Measurements from ENCODE around the gene SEC61A1. TPM values are rescaled to one million over a fixed set of nuclear protein-coding genes. Genes with fewer than 3 reads are reported as not detected.
A peak's percentile ranks its signal among the peaks of the same experiment; 100 is the strongest.

The SEC61A1 gene
- total RNA-seq, 1 experiment from 2014 or later = 178 TPM

DNA sequence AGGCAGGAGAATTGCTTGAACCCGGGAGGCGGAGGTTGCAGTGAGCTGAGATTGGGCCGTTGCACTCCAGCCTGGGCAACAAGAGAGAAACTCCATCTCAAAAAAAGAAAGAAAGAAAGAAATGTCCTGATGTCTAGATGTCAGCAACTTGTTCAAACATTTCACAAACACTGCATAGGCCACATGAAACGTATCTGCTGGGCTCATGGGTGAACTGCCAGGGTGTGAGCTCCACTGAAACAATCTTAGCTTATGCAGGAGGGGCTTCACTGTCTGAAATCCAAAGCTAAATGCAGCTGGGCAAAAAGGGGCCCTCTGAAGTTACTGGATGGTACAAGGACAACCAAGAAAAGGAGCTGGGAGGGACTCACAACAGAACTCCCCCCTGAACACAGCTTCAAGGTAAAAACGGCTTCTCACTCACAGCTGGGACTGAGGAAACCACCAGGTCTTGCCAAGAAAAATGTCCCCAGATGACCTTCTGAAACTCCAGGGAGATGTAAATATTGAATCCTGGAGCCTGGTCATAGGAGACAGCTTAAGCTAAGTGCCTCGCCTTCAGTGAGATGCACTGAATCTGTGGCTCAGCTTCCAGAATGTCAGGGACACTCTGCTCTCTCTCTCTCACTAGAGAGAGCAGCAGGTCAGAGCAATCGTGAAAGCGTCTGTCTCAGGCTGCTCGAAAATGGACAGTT, 31.9 kb downstream of the SEC61A1 start:
- BruUV-seq (replicated peaks) = no TSS peak
- no peaks in the 10 kb centered on the region for H3K27me3 ChIP-seq (replicated peaks; ENCODE audit: control insufficient read depth, insufficient read depth, low read length)
- H3K4me1 ChIP-seq = peaks cover 5% of the 10 kb centered on the region; the same call in 1 of the 2 replicates
- no peaks in the 10 kb centered on the region for H3K9me3 ChIP-seq
- Mint-ChIP-seq H3K4me3 (ENCODE audit: unreplicated experiment) (no peak overlapping the region), H3K27ac (ENCODE audit: unreplicated experiment) (no peak overlapping the region), H3K4me1 (ENCODE audit: low read depth, unreplicated experiment) (peaks cover 6% of the 10 kb centered on the region), H3K9me3 (ENCODE audit: unreplicated experiment) (no peaks in the 10 kb centered on the region), H3K36me3 (ENCODE audit: insufficient read depth, unreplicated experiment) (peaks cover 21% of the 10 kb centered on the region), H3K27me3 (ENCODE audit: insufficient read depth, unreplicated experiment) (no peaks in the 10 kb centered on the region)
- TF ChIP-seq, protein P1, sequence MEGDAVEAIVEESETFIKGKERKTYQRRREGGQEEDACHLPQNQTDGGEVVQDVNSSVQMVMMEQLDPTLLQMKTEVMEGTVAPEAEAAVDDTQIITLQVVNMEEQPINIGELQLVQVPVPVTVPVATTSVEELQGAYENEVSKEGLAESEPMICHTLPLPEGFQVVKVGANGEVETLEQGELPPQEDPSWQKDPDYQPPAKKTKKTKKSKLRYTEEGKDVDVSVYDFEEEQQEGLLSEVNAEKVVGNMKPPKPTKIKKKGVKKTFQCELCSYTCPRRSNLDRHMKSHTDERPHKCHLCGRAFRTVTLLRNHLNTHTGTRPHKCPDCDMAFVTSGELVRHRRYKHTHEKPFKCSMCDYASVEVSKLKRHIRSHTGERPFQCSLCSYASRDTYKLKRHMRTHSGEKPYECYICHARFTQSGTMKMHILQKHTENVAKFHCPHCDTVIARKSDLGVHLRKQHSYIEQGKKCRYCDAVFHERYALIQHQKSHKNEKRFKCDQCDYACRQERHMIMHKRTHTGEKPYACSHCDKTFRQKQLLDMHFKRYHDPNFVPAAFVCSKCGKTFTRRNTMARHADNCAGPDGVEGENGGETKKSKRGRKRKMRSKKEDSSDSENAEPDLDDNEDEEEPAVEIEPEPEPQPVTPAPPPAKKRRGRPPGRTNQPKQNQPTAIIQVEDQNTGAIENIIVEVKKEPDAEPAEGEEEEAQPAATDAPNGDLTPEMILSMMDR (IDR thresholded peaks at IDR 0.05; ENCODE audit: insufficient read depth in 1 of 2, low read depth in 1 of 2, low read length in 1 of 2, severe bottlenecking in 1 of 2, unreplicated experiment in 1 of 2) = no peak
- no peaks in the 10 kb centered on the region for H3K36me3 ChIP-seq (ENCODE audit: control insufficient read depth, insufficient read depth, low read length)
- intact Hi-C loops (cut with micrococcal nuclease; ENCODE audit: unreplicated experiment) = loop anchor here (2.0 kb wide), 1 partner anchor 15 kb away; no protein-coding TSS in a partner anchor
- POLR2A ChIA-PET = no interaction called here
- no peak overlapping the region for H3K4me3 ChIP-seq (ENCODE audit: low read depth, low read length)
- CTCF ChIA-PET = interaction anchor here (0.8 kb wide), 1 partner anchor 11 kb away, joined by 4 read pairs; no protein-coding TSS in a partner anchor
- DNase-seq = no peak

DNA sequence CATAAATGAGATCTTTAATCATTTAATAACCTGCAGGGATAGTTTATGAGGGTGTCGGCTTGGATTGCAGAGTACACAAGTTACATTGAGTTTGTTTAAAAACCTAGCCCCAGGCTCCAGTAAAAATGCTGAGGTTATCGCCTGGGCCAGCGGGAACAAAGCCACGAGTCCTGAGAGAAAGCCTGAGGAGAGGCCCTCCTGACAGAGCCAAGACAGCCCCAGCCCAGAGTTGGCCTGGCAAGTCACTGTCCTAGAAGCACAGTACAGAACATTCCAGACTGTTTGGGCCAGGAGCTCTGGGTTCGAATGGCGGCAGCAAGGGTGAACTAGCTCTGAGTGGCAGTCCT, 32.4 kb downstream of the SEC61A1 start:
- H3K4me3 ChIP-seq (ENCODE audit: low read depth, low read length) = no peak overlapping the region
- DNase-seq = peak in 1 of 2 experiments; percentile 29
- intact Hi-C loops (cut with micrococcal nuclease; ENCODE audit: unreplicated experiment) = loop anchor here (2.0 kb wide), 1 partner anchor 14 kb away; no protein-coding TSS in a partner anchor
- TF ChIP-seq, protein P1 (IDR thresholded peaks at IDR 0.05; ENCODE audit: insufficient read depth in 1 of 2, low read depth in 1 of 2, low read length in 1 of 2, severe bottlenecking in 1 of 2, unreplicated experiment in 1 of 2) = no peak
- H3K36me3 ChIP-seq (ENCODE audit: control insufficient read depth, insufficient read depth, low read length) = no peaks in the 10 kb centered on the region
- H3K4me1 Mint-ChIP-seq (ENCODE audit: low read depth, unreplicated experiment) = peaks cover 6% of the 10 kb centered on the region
- H3K9me3 Mint-ChIP-seq (ENCODE audit: unreplicated experiment) = no peaks in the 10 kb centered on the region
- peaks cover 21% of the 10 kb centered on the region for H3K36me3 Mint-ChIP-seq (ENCODE audit: insufficient read depth, unreplicated experiment)
- H3K4me3 Mint-ChIP-seq (ENCODE audit: unreplicated experiment) = no peak overlapping the region
- peaks cover 5% of the 10 kb centered on the region; the same call in 1 of the 2 replicates for H3K4me1 ChIP-seq
- ChIA-PET POLR2A (no interaction called here), CTCF (interaction anchor here (0.8 kb wide), 1 partner anchor 11 kb away, joined by 4 read pairs; no protein-coding TSS in a partner anchor)
- H3K27me3 ChIP-seq (replicated peaks; ENCODE audit: control insufficient read depth, insufficient read depth, low read length) = no peaks in the 10 kb centered on the region
- no peak overlapping the region for H3K27ac Mint-ChIP-seq (ENCODE audit: unreplicated experiment)
- H3K27me3 Mint-ChIP-seq (ENCODE audit: insufficient read depth, unreplicated experiment) = no peaks in the 10 kb centered on the region
- BruUV-seq (replicated peaks) = no TSS peak
- no peaks in the 10 kb centered on the region for H3K9me3 ChIP-seq

DNA sequence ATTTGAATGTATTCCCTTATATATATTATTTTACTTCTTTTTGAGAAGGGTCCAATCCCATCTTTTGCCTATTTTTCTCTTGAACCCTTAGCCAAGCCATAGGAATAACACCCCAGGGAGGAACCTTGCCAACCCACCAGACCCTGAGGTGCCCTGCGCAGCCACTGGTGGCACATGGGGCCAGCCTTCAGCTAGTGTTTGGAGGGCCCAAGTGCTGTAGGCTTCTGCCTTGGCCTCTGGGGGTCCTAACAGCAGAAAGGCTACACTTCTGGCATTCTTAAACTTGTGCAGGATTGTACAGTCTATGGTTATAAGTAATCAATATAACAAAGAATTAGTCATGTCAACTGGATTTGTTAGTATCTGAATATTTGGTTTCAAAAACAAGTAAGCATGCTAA, 36.9 kb downstream of the SEC61A1 start:
- H3K27me3 Mint-ChIP-seq (ENCODE audit: insufficient read depth, unreplicated experiment) = no peaks in the 10 kb centered on the region
- no TSS peak for BruUV-seq (replicated peaks)
- no peaks in the 10 kb centered on the region for H3K9me3 Mint-ChIP-seq (ENCODE audit: unreplicated experiment)
- TF ChIP-seq, protein P1 (IDR thresholded peaks at IDR 0.05; ENCODE audit: insufficient read depth in 1 of 2, low read depth in 1 of 2, low read length in 1 of 2, severe bottlenecking in 1 of 2, unreplicated experiment in 1 of 2) = no peak
- peaks cover 21% of the 10 kb centered on the region for H3K36me3 Mint-ChIP-seq (ENCODE audit: insufficient read depth, unreplicated experiment)
- H3K36me3 ChIP-seq (ENCODE audit: control insufficient read depth, insufficient read depth, low read length) = no peaks in the 10 kb centered on the region
- H3K4me1 Mint-ChIP-seq (ENCODE audit: low read depth, unreplicated experiment) = no peaks in the 10 kb centered on the region
- H3K27ac Mint-ChIP-seq (ENCODE audit: unreplicated experiment) = no peak overlapping the region
- H3K4me1 ChIP-seq = no peaks in the 10 kb centered on the region
- ChIA-PET POLR2A (no interaction called here), CTCF (interaction anchor here (0.6 kb wide), 1 partner anchor 82 kb away, joined by 3 read pairs; no protein-coding TSS in a partner anchor)
- no peaks in the 10 kb centered on the region for H3K27me3 ChIP-seq (replicated peaks; ENCODE audit: control insufficient read depth, insufficient read depth, low read length)
- no peak overlapping the region for H3K4me3 ChIP-seq (ENCODE audit: low read depth, low read length)
- DNase-seq = no peak
- H3K4me3 Mint-ChIP-seq (ENCODE audit: unreplicated experiment) = no peak overlapping the region
- intact Hi-C loops (cut with micrococcal nuclease; ENCODE audit: unreplicated experiment) = no loop called here
- H3K9me3 ChIP-seq = no peaks in the 10 kb centered on the region
